ENCODE measurements around the gene CD44. TPM values are rescaled to one million over a fixed set of nuclear protein-coding genes. Genes with fewer than 3 reads are reported as not detected.

Gene CD44
- total RNA-seq, 1 donor from 2014 or later: 155 TPM

GRCh38 chr11:35236667-35237003 is 97.7 kb downstream of the CD44 start:
- H3K4me3 Mint-ChIP-seq (ENCODE audit: unreplicated experiment): no peak overlapping the region
- H3K27ac Mint-ChIP-seq (ENCODE audit: unreplicated experiment): no peak overlapping the region
- H3K36me3 Mint-ChIP-seq (ENCODE audit: low read depth, unreplicated experiment): no peaks in the 10 kb centered on the region
- DNase-seq (ENCODE audit: low spot score): no peak
- no peaks in the 10 kb centered on the region for H3K27me3 Mint-ChIP-seq (ENCODE audit: unreplicated experiment)
- TF ChIP-seq CTCF (IDR thresholded peaks at IDR 0.05; ENCODE audit: unreplicated experiment): no peak
- peaks cover 3% of the 10 kb centered on the region for H3K4me1 Mint-ChIP-seq (ENCODE audit: unreplicated experiment)
- H3K9me3 Mint-ChIP-seq (ENCODE audit: unreplicated experiment): no peaks in the 10 kb centered on the region

- H3K9me3 Mint-ChIP-seq (ENCODE audit: unreplicated experiment): no peaks in the 10 kb centered on the region
- TF ChIP-seq CTCF (IDR thresholded peaks at IDR 0.05; ENCODE audit: unreplicated experiment): no peak
- H3K4me1 Mint-ChIP-seq (ENCODE audit: unreplicated experiment): peaks cover 3% of the 10 kb centered on the region
- no peaks in the 10 kb centered on the region for H3K36me3 Mint-ChIP-seq (ENCODE audit: low read depth, unreplicated experiment)
- no peaks in the 10 kb centered on the region for H3K27me3 Mint-ChIP-seq (ENCODE audit: unreplicated experiment)
- DNase-seq (ENCODE audit: low spot score): no peak
- H3K27ac Mint-ChIP-seq (ENCODE audit: unreplicated experiment): no peak overlapping the region
- H3K4me3 Mint-ChIP-seq (ENCODE audit: unreplicated experiment): no peak overlapping the region
These were observed 98.4 kb downstream of the CD44 start for GRCh38 chr11:35237351-35237750.

GRCh38 chr11:35237860-35238715 is 99.1 kb downstream of the CD44 start:
- Mint-ChIP-seq H3K27me3 (ENCODE audit: unreplicated experiment) (no peaks in the 10 kb centered on the region), H3K4me1 (ENCODE audit: unreplicated experiment) (peaks cover 3% of the 10 kb centered on the region), H3K9me3 (ENCODE audit: unreplicated experiment) (no peaks in the 10 kb centered on the region), H3K27ac (ENCODE audit: unreplicated experiment) (no peak overlapping the region), H3K36me3 (ENCODE audit: low read depth, unreplicated experiment) (no peaks in the 10 kb centered on the region), H3K4me3 (ENCODE audit: unreplicated experiment) (no peak overlapping the region)
- peak; percentile 91 for TF ChIP-seq CTCF (IDR thresholded peaks at IDR 0.05; ENCODE audit: unreplicated experiment)
- DNase-seq (ENCODE audit: low spot score): peak; percentile 57

DNA sequence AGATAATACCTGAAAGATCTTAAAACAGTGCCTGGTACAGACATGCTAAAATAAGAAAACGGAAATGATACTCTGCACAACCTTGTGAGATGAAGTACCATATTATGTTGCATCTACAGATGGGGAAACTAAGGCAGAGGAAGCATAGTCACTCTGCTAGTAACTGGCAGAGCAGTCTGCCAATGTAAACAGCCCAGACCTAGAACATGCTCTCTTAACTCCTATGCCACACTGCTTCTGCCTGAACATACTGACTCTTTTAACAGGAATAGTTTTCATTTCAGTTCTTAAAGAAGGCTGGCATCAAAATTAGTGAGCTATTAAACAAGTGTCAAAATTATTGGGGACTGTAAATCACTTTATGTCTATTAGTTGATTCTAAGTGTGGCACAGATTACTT is 99.9 kb downstream of the CD44 start:
- TF ChIP-seq CTCF (IDR thresholded peaks at IDR 0.05; ENCODE audit: unreplicated experiment): no peak
- H3K4me1 Mint-ChIP-seq (ENCODE audit: unreplicated experiment): peaks cover 3% of the 10 kb centered on the region
- no peak overlapping the region for H3K27ac Mint-ChIP-seq (ENCODE audit: unreplicated experiment)
- H3K27me3 Mint-ChIP-seq (ENCODE audit: unreplicated experiment): no peaks in the 10 kb centered on the region
- no peaks in the 10 kb centered on the region for H3K9me3 Mint-ChIP-seq (ENCODE audit: unreplicated experiment)
- H3K4me3 Mint-ChIP-seq (ENCODE audit: unreplicated experiment): no peak overlapping the region
- H3K36me3 Mint-ChIP-seq (ENCODE audit: low read depth, unreplicated experiment): no peaks in the 10 kb centered on the region
- no peak for DNase-seq (ENCODE audit: low spot score)

- no peaks in the 10 kb centered on the region for H3K36me3 Mint-ChIP-seq (ENCODE audit: low read depth, unreplicated experiment)
- H3K27me3 Mint-ChIP-seq (ENCODE audit: unreplicated experiment): no peaks in the 10 kb centered on the region
These were observed 100.6 kb downstream of the CD44 start for GRCh38 chr11:35239471-35240075.

More at GRCh38 chr11:35239471-35240075, 100.6 kb downstream of the CD44 start:
- TF ChIP-seq CTCF (IDR thresholded peaks at IDR 0.05; ENCODE audit: unreplicated experiment): no peak
- Mint-ChIP-seq H3K4me3 (ENCODE audit: unreplicated experiment) (no peak overlapping the region), H3K27ac (ENCODE audit: unreplicated experiment) (no peak overlapping the region), H3K4me1 (ENCODE audit: unreplicated experiment) (peaks cover 3% of the 10 kb centered on the region), H3K9me3 (ENCODE audit: unreplicated experiment) (no peaks in the 10 kb centered on the region)
- DNase-seq (ENCODE audit: low spot score): no peak
